Measurements from ENCODE around the gene HOXB3.

GRCh38 chr17:48630925-48631692, 41.1 kb upstream of the HOXB3 start:
- TF ChIP-seq, protein P1, sequence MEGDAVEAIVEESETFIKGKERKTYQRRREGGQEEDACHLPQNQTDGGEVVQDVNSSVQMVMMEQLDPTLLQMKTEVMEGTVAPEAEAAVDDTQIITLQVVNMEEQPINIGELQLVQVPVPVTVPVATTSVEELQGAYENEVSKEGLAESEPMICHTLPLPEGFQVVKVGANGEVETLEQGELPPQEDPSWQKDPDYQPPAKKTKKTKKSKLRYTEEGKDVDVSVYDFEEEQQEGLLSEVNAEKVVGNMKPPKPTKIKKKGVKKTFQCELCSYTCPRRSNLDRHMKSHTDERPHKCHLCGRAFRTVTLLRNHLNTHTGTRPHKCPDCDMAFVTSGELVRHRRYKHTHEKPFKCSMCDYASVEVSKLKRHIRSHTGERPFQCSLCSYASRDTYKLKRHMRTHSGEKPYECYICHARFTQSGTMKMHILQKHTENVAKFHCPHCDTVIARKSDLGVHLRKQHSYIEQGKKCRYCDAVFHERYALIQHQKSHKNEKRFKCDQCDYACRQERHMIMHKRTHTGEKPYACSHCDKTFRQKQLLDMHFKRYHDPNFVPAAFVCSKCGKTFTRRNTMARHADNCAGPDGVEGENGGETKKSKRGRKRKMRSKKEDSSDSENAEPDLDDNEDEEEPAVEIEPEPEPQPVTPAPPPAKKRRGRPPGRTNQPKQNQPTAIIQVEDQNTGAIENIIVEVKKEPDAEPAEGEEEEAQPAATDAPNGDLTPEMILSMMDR (IDR thresholded peaks at IDR 0.05): no peak
- TF ChIP-seq POLR2A (IDR thresholded peaks at IDR 0.05) (peak; percentile 56), EP300 (IDR thresholded peaks at IDR 0.05; ENCODE audit: low read depth) (no peak)

Data from transverse colon (tissue), 3 donors.